Measurements from ENCODE around the gene LTN1.
"Not testable (repeated sequence)": the region's sequence is repeated elsewhere in the genome, so short reads cannot be mapped to it uniquely, and the experiment has no call there.

Gene LTN1, protein sequence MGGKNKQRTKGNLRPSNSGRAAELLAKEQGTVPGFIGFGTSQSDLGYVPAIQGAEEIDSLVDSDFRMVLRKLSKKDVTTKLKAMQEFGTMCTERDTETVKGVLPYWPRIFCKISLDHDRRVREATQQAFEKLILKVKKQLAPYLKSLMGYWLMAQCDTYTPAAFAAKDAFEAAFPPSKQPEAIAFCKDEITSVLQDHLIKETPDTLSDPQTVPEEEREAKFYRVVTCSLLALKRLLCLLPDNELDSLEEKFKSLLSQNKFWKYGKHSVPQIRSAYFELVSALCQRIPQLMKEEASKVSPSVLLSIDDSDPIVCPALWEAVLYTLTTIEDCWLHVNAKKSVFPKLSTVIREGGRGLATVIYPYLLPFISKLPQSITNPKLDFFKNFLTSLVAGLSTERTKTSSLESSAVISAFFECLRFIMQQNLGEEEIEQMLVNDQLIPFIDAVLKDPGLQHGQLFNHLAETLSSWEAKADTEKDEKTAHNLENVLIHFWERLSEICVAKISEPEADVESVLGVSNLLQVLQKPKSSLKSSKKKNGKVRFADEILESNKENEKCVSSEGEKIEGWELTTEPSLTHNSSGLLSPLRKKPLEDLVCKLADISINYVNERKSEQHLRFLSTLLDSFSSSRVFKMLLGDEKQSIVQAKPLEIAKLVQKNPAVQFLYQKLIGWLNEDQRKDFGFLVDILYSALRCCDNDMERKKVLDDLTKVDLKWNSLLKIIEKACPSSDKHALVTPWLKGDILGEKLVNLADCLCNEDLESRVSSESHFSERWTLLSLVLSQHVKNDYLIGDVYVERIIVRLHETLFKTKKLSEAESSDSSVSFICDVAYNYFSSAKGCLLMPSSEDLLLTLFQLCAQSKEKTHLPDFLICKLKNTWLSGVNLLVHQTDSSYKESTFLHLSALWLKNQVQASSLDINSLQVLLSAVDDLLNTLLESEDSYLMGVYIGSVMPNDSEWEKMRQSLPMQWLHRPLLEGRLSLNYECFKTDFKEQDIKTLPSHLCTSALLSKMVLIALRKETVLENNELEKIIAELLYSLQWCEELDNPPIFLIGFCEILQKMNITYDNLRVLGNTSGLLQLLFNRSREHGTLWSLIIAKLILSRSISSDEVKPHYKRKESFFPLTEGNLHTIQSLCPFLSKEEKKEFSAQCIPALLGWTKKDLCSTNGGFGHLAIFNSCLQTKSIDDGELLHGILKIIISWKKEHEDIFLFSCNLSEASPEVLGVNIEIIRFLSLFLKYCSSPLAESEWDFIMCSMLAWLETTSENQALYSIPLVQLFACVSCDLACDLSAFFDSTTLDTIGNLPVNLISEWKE (N-terminal part only)

DNA sequence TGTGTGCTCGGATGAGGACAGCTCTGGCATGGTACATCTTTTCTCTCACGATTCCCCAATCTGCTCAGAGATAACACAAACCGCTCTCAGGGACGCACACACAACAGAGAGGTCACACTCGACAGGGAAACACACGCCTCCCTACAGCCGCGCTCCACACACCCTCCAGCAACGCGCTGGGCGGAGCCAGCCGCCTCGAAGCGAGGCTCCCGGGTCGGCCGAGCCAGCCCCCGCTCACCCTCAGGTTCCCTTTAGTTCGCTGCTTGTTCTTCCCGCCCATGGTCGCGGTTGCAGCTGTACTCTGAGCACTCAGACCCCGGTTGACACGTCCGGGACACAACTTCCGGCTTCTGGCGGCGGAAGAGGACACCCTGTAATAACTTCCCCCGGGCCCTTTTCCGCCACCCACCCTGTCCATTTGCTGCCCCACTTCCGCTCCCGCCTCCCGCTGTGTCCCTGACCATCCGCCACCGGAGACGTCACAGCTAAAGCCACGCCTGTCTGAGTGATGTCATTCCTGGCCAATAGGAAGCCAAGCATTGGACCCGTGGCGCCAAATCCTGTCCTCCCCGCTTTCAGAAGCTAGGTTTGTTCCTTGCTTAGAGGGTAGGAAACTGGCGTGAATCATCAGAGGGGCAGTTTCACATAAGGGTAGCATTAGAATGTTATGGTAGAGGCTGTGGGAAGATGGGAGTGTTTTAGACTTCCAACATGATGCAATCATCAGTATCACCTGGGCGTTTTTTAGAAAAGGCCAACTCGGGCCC lies at the start of gene LTN1:
Gene LTN1, minus strand, starts transcription at position 352 of the 767 bp plus-strand sequence. Its CDS starts 72 bp downstream, at position 280.
- peak; percentile 96 for DNase-seq

DNA sequence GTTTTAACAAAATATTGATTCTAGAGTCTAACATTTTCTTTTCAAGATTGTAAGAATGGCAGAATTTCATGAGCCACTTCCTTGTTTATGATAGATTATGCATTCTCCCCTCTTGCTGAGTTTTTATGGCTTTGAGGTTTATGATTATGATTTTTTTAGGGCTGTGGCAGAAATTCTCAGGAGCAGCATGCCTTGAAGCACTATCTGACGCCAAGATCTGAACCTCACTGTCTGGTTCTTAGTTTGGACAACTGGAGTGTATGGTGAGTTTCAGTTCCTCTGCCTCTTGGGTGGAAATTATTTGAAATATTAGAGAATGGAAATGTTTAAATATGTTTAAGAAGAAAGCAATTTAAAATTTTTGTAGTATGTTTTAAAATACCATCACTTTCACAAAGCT lies 42.0 kb upstream of the LTN1 start:
- no peak for DNase-seq

- no peak for DNase-seq
Observed at GRCh38 chr21:29033871-29034270, 41.2 kb upstream of the LTN1 start.

- DNase-seq, result no peak
Observed at GRCh38 chr21:29033301-29033700, 40.6 kb upstream of the LTN1 start.

DNA sequence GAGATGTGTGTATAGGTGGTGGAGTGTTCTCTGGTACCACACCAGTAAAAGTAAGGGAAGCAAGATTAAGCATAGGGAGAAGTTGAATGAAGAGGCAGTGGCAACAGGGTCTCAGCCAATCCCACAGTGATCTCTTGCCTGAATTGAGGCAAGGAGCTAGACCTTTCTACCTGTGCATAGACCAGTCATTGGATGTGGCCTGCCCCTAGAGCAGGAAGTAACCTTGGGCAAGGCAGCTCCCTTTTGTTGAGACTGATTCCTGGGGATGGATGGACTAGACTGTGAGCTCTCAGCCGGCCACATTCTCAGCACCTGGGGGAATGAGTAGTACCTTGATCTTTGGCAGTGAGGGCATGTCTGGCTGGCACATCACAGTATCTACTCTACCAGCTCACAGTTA lies 38.2 kb upstream of the LTN1 start:
- no peak for DNase-seq

GRCh38 chr21:29029524-29029923 lies 36.8 kb upstream of the LTN1 start:
- DNase-seq, result no peak

DNA sequence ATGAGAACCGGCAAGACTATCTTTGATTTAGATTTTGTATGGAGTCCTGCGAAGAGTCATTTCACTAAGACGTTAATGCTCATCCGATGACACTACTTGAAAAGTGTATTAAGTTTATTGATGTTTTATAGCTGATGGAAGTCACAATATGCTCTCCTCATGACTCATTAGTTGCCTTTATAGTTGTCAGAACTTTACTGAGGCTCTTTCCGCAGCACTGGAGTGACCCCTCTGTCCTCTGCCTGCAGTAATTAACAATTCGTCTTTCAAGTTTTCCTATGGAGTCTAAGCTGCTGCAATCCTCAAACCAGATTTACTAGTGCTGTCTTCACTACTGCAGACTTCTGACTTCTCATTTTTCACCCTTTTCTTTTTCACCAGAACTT lies 32.6 kb upstream of the LTN1 start:
- no peak for DNase-seq

- peak; percentile 94 for DNase-seq
Observed at GRCh38 chr21:29024474-29025327, 32.0 kb upstream of the LTN1 start, which contains the start of gene USP16. Gene USP16 (plus strand): TSS chr21:29024668. CDS start chr21:29027914, 3,246 bp downstream.

DNA sequence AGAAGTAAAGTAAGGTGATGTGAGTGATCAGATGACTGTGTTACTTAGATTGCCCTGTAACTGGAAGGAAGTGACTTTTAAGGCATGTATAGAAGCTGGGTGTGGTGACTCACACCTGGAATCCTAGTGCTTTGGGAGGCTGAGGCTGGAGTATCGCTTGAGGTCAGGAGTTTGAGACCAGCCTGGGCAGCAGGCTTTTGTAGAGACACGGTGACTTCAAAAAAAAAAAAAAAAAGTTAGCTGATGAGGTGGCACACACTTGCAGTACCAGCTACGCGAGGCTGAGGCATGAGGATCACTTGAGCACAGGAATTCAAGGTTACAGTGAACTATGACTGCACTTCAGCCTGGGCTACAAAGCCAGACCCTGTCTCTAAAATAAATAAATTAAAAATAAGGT lies 29.5 kb upstream of the LTN1 start:
- no peak for DNase-seq

DNA sequence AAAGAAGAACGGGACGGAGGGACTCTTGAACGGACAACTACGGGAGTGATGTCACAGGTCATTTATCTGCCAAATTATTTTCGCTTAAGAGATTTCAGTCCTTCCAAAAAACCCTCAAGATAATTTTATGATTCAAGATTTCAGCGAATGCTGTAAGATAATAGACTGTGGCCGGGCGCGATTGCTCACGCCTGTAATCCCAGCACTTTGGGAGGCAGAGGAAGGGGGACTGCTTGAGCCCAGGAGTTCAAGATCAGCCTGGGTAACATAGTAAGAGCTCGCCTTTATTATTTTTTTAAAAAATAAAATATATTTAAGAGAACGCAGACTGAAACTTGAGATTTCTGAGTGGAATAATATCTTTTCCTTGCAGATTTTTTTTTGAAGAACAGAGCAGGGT lies 25.9 kb upstream of the LTN1 start:
- DNase-seq, result no peak

GRCh38 chr21:29017639-29018237 lies 25.1 kb upstream of the LTN1 start:
- DNase-seq, result no peak

GRCh38 chr21:29011236-29011635 lies 18.6 kb upstream of the LTN1 start:
- DNase-seq, result not testable (repeated sequence)

GRCh38 chr21:29008367-29008766 lies 15.7 kb upstream of the LTN1 start:
- DNase-seq, result no peak

DNA sequence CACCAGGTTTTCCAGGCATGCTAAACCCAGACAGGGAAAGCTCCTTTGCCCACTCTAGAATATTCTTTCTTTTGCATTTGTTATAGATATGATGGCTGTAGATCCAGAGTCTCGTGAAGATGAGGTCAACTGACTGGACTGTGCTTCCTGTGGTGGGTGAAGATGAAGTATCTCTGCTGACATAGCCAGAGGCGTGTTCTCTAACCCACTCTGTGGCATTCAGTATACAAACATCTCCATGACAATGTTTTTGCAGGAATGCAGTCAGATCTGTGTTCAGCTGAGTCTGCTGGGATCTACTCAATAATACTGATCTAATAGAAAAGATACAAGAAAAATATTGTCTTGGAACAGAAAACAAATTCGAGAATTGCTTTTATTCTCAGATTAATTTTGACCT lies 15.1 kb upstream of the LTN1 start:
- DNase-seq, result no peak

GRCh38 chr21:29007135-29007534 lies 14.5 kb upstream of the LTN1 start:
- DNase-seq, result no peak

- no peak for DNase-seq
Observed at GRCh38 chr21:29005696-29006095, 13.0 kb upstream of the LTN1 start.

DNA sequence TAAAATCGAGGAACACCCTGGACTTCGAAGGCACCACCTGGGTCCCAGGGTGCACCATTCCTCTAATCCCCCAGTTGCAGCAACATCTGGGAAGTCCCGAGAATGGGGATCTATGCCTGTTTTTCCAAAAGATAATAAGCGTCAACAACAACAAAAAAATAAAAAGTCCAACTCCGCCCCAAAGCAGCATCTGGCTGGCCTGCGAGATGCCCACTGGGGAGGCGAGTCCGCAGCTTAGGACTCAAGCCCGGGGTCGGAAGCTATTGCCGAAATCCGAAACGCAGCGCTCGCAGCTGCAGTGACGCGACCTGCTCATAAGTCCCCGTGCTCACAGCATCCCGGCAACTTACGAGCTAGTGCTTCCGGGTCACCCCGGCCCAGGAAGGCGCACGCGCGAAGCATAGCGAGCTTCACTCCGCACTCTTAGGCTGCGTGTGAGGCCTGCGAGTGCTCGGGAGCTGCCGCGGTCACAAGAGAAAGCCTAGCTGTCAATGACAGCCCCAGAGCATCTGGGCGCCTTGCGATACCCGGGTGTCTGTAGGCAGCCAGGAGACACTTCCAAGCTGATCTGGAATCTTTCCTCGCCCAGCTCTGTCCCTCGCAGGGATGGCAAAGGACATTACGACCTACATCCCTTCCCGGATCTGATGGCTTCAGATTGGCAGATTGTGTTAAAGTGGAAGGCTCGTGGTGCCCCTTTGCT lies 9.9 kb upstream of the LTN1 start:
- DNase-seq, result peak; percentile 93

DNA sequence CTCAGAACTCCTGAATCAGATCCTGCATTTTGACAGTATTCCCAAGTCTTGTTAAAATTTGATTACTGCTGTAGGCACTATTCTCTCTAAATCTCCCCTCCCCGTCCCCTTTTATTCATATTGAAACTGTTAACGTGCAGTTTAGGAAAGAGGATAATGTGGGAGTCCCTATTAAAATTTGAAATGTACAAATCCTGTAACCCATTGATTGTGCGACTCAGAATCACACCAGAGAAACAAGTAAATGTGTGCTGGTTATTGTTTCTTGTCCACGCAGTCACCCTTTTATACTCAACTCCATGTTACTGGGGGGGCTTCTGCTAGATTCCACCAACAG lies 584 bp upstream of the LTN1 start:
- no peak for DNase-seq

- DNase-seq, result no peak
Observed at GRCh38 chr21:28991861-28992525, 684 bp downstream of the LTN1 start.

DNA sequence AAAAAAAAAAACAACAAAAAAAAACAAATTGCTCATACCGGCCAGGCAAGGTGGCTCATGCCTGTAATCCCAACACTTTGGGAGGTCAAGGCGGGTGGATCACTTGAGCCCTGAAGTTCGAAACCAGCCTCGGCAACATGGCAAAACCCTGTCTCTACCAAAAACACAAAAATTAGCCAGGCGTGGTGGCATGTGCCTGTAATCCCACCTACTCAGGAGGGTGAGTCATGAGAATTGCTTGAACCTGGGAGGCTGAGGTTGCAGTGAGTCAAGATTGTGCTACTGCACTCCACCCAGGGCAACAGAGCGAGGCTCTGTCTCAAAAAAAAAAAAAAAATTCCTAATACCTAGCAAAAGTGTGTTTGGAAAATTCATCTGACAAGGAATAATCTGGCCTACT lies 4.5 kb downstream of the LTN1 start:
- DNase-seq, result not testable (repeated sequence)

Measured in activated CD4-positive, CD25-positive, alpha-beta regulatory T cell treated with anti-CD3 and anti-CD28 coated beads, Interleukin-2, amount 50 U/mL, for 72 hours (primary cell).